ENCODE data around the gene TAB2. TPM values are rescaled to one million over a fixed set of nuclear protein-coding genes. Genes with fewer than 3 reads are reported as not detected.

The TAB2 gene
- total RNA-seq, 4 donors from 2014 or later: 43.6 to 89.9 (median 64.7) TPM

GRCh38 chr6:149438855-149439254, 121.3 kb downstream of the TAB2 start:
- H3K27ac ChIP-seq: no peak overlapping the region
- no peaks in the 10 kb centered on the region for H3K9me3 ChIP-seq
- TF ChIP-seq CTCF (IDR thresholded peaks at IDR 0.05) (no peak), EP300 (IDR thresholded peaks at IDR 0.05; ENCODE audit: low read depth) (no peak), POLR2AphosphoS5 (IDR thresholded peaks at IDR 0.05) (no peak), POLR2A (IDR thresholded peaks at IDR 0.05) (no peak)
- H3K36me3 ChIP-seq: no peaks in the 10 kb centered on the region
- H3K4me3 ChIP-seq: no peak overlapping the region
- WGBS, 2 donors (ENCODE audit: low coverage in 1 of 2): 69 to 71% methylated on average over 3 of the region's 3 CpGs
- in situ Hi-C loops (cut with MboI; ENCODE audit: low pct_ligation_motif_present in 1 of 4, low pct_unique_long_range_greater_than_20kb in 1 of 4, low sequenced_read_pairs in 3 of 4) (loop anchor here (5.0 to 25.0 kb wide), 5 partner anchors 76 to 877 kb away; no protein-coding TSS in a partner anchor), intact Hi-C loops (cut with DNase I; ENCODE audit: low total_unique reads) (no loop called here)
- peaks cover 0 to 15% (median 2%) of the 10 kb centered on the region in 4 donors for H3K4me1 ChIP-seq
- no peak for DNase-seq
- H3K27me3 ChIP-seq: no peaks in the 10 kb centered on the region

GRCh38 chr6:149439626-149440025, 122.1 kb downstream of the TAB2 start:
- H3K9me3 ChIP-seq: no peaks in the 10 kb centered on the region
- no peak overlapping the region for H3K4me3 ChIP-seq
- peaks cover 0 to 9% (median 2%) of the 10 kb centered on the region in 4 donors for H3K4me1 ChIP-seq
- intact Hi-C loops (cut with DNase I; ENCODE audit: low total_unique reads) (no loop called here), in situ Hi-C loops (cut with MboI; ENCODE audit: low pct_ligation_motif_present in 1 of 4, low pct_unique_long_range_greater_than_20kb in 1 of 4, low sequenced_read_pairs in 3 of 4) (loop anchor here (5.0 to 25.0 kb wide), 5 partner anchors 75 to 877 kb away; no protein-coding TSS in a partner anchor)
- H3K27ac ChIP-seq: no peak overlapping the region
- DNase-seq: no peak
- no peak for TF ChIP-seq POLR2AphosphoS5 (IDR thresholded peaks at IDR 0.05)
- TF ChIP-seq CTCF (IDR thresholded peaks at IDR 0.05): no peak
- no peak for TF ChIP-seq POLR2A (IDR thresholded peaks at IDR 0.05)
- WGBS, 2 donors (ENCODE audit: low coverage in 1 of 2): 96 to 100% methylated on average over 1 of the region's 1 CpG
- no peaks in the 10 kb centered on the region for H3K36me3 ChIP-seq
- H3K27me3 ChIP-seq: no peaks in the 10 kb centered on the region

GRCh38 chr6:149440735-149441671, 123.5 kb downstream of the TAB2 start:
- intact Hi-C loops (cut with DNase I; ENCODE audit: low total_unique reads): no loop called here
- WGBS, 2 donors (ENCODE audit: low coverage in 1 of 2): 62 to 79% methylated on average over 4 to 16 of the region's 16 CpGs
- Histone ChIP-seq H3K4me3 (no peak overlapping the region), H3K36me3 (no peaks in the 10 kb centered on the region), H3K27me3 (no peaks in the 10 kb centered on the region), H3K27ac (no peak overlapping the region), H3K9me3 (no peaks in the 10 kb centered on the region), H3K4me1 (peaks cover 0 to 9% (median 2%) of the 10 kb centered on the region in 4 donors)
- in situ Hi-C loops (cut with MboI; ENCODE audit: low pct_ligation_motif_present in 1 of 4, low pct_unique_long_range_greater_than_20kb in 1 of 4, low sequenced_read_pairs in 3 of 4): loop anchor here in 2 of 4 donors (25.0 kb wide), 2 partner anchors 254 to 879 kb away; no protein-coding TSS in a partner anchor
- TF ChIP-seq POLR2AphosphoS5 (IDR thresholded peaks at IDR 0.05) (no peak), EP300 (IDR thresholded peaks at IDR 0.05; ENCODE audit: low read depth) (no peak), CTCF (IDR thresholded peaks at IDR 0.05) (no peak), POLR2A (IDR thresholded peaks at IDR 0.05) (no peak)
- no peak for DNase-seq

- no peak for TF ChIP-seq CTCF (IDR thresholded peaks at IDR 0.05)
- no peak for TF ChIP-seq POLR2AphosphoS5 (IDR thresholded peaks at IDR 0.05)
- TF ChIP-seq EP300 (IDR thresholded peaks at IDR 0.05; ENCODE audit: low read depth): no peak
- no peak for TF ChIP-seq POLR2A (IDR thresholded peaks at IDR 0.05)
- DNase-seq: no peak
- no peaks in the 10 kb centered on the region for H3K27me3 ChIP-seq
- no peaks in the 10 kb centered on the region for H3K9me3 ChIP-seq
- H3K4me1 ChIP-seq: peaks cover 0 to 9% (median 2%) of the 10 kb centered on the region in 4 donors
- in situ Hi-C loops (cut with MboI; ENCODE audit: low pct_ligation_motif_present in 1 of 4, low pct_unique_long_range_greater_than_20kb in 1 of 4, low sequenced_read_pairs in 3 of 4) (loop anchor here in 2 of 4 donors (25.0 kb wide), 2 partner anchors 254 to 879 kb away; no protein-coding TSS in a partner anchor), intact Hi-C loops (cut with DNase I; ENCODE audit: low total_unique reads) (no loop called here)
- no peaks in the 10 kb centered on the region for H3K36me3 ChIP-seq
- no peak overlapping the region for H3K27ac ChIP-seq
- no peak overlapping the region for H3K4me3 ChIP-seq
- 71 to 87% methylated on average over 1 to 9 of the region's 9 CpGs for WGBS, 2 donors (ENCODE audit: low coverage in 1 of 2)
Measured at GRCh38 chr6:149441740-149442139, 124.2 kb downstream of the TAB2 start.
